ENCODE data around the gene GRK3. TPM values are rescaled to one million over a fixed set of nuclear protein-coding genes. Genes with fewer than 3 reads are reported as not detected.
"Not testable (repeated sequence)": the region's sequence is repeated elsewhere in the genome, so short reads cannot be mapped to it uniquely, and the experiment has no call there.

GRK3 gene
- total and polyA plus RNA-seq, 7 donors = 1.2 to 9.6 (median 7.2) TPM

GRCh38 chr22:25557218-25557617 is 7.3 kb upstream of the GRK3 start:
- TF ChIP-seq CTCF (IDR thresholded peaks at IDR 0.05) (no peak), POLR2AphosphoS5 (IDR thresholded peaks at IDR 0.05) (no peak), EP300 (IDR thresholded peaks at IDR 0.05) (no peak), POLR2A (IDR thresholded peaks at IDR 0.05) (no peak)
- no peaks in the 10 kb centered on the region for H3K36me3 ChIP-seq
- intact Hi-C loops (cut with DNase I) = no loop called here
- no peak overlapping the region for H3K27ac ChIP-seq
- 93% methylated on average over 5 of the region's 5 CpGs for WGBS, 2 donors
- H3K9me3 ChIP-seq = no peaks in the 10 kb centered on the region
- H3K27me3 ChIP-seq = no peaks in the 10 kb centered on the region
- H3K4me1 ChIP-seq = peaks cover 0 to 30% (median 16%) of the 10 kb centered on the region in 4 donors
- no peak for DNase-seq
- no peak overlapping the region for H3K4me3 ChIP-seq

- H3K4me3 ChIP-seq = no peak overlapping the region
- intact Hi-C loops (cut with DNase I) = no loop called here
- no peaks in the 10 kb centered on the region for H3K27me3 ChIP-seq
- 91 to 96% methylated on average over 4 of the region's 4 CpGs for WGBS, 2 donors
- peaks cover 0 to 30% (median 17%) of the 10 kb centered on the region in 4 donors for H3K4me1 ChIP-seq
- H3K27ac ChIP-seq = no peak overlapping the region
- TF ChIP-seq CTCF (IDR thresholded peaks at IDR 0.05) = no peak
- no peak for TF ChIP-seq POLR2AphosphoS5 (IDR thresholded peaks at IDR 0.05)
- no peak for TF ChIP-seq POLR2A (IDR thresholded peaks at IDR 0.05)
- no peak for TF ChIP-seq EP300 (IDR thresholded peaks at IDR 0.05)
- no peaks in the 10 kb centered on the region for H3K36me3 ChIP-seq
- no peaks in the 10 kb centered on the region for H3K9me3 ChIP-seq
- no peak for DNase-seq
These were observed 6.1 kb upstream of the GRK3 start for GRCh38 chr22:25558341-25558740.

- DNase-seq, H3K27me3 ChIP-seq, H3K4me3 ChIP-seq, H3K27ac ChIP-seq, H3K9me3 ChIP-seq, H3K36me3 ChIP-seq: not testable (repeated sequence)
- H3K4me1 ChIP-seq = peaks cover 0 to 35% (median 14%) of the 10 kb centered on the region in 4 donors
- WGBS, 2 donors = 55 to 88% methylated on average over 4 of the region's 4 CpGs
- intact Hi-C loops (cut with DNase I) = loop anchor here (10.0 kb wide), 3 partner anchors 105 to 215 kb away; no protein-coding TSS in a partner anchor
These were observed 4.6 kb upstream of the GRK3 start for GRCh38 chr22:25559910-25560309.

- intact Hi-C loops (cut with DNase I) = loop anchor here (10.0 kb wide), 3 partner anchors 104 to 214 kb away; no protein-coding TSS in a partner anchor
- not testable (repeated sequence) for DNase-seq, H3K27me3 ChIP-seq, H3K4me3 ChIP-seq, H3K9me3 ChIP-seq, H3K27ac ChIP-seq, H3K36me3 ChIP-seq
- 63 to 73% methylated on average over 3 of the region's 3 CpGs for WGBS, 2 donors
- H3K4me1 ChIP-seq = peaks cover 0 to 36% (median 10%) of the 10 kb centered on the region in 4 donors
These were observed 3.3 kb upstream of the GRK3 start for GRCh38 chr22:25561182-25561581.

- intact Hi-C loops (cut with DNase I) = loop anchor here (10.0 kb wide), 3 partner anchors 103 to 213 kb away; no protein-coding TSS in a partner anchor
- 85 to 88% methylated on average over 1 of the region's 1 CpG for WGBS, 2 donors
- not testable (repeated sequence) for H3K36me3 ChIP-seq
These were observed 2.5 kb upstream of the GRK3 start for GRCh38 chr22:25561927-25562326.

GRCh38 chr22:25562966-25563760 is 1.3 kb upstream of the GRK3 start:
- DNase-seq = not testable (repeated sequence)
- intact Hi-C loops (cut with DNase I) = loop anchor here (10.0 kb wide), 3 partner anchors 102 to 212 kb away; no protein-coding TSS in a partner anchor
- 29 to 33% methylated on average over 10 of the region's 10 CpGs for WGBS, 2 donors

More at GRCh38 chr22:25561927-25562326, 2.5 kb upstream of the GRK3 start:
- H3K27ac ChIP-seq, DNase-seq, H3K27me3 ChIP-seq, H3K9me3 ChIP-seq, H3K4me3 ChIP-seq: not testable (repeated sequence)
- H3K4me1 ChIP-seq = peaks cover 0 to 39% (median 10%) of the 10 kb centered on the region in 4 donors

More at GRCh38 chr22:25562966-25563760, 1.3 kb upstream of the GRK3 start:
- H3K4me3 ChIP-seq = peak overlapping the region in 1 of 4 donors; percentile 94
- H3K9me3 ChIP-seq, H3K36me3 ChIP-seq, H3K27me3 ChIP-seq: not testable (repeated sequence)
- H3K4me1 ChIP-seq = peaks cover 0 to 39% (median 10%) of the 10 kb centered on the region in 4 donors
- H3K27ac ChIP-seq = peak overlapping the region; percentile 66 to 83 (median 74)
